Measurements from ENCODE around the gene GALNT14.

DNA sequence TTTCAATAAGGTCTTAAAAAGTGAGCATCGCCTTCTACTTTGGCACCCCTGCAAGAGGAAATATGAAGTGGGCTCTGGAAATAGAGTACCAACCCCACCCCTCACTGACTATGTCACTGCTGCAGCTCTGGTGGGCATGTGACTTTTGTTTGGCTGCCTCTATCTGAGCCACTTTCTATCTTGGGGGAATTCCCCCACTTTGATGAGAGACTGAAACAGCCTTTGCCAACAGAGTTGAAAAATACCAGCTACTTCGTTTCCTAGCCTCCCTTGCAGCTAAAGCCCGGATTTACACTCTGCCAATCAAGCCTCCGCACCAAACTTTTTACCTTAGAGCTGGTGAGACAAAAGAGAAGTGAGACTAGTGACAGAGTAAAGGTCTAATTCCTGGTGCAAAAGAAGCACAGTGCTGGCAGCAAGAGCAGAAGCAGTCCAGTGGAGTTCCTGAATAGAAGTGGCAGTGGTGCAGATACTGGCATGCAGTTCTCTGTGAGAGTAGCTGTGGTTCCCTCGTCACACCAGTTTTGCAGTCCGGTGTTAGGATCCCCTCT, 12.0 kb upstream of the GALNT14 start:
- TF ChIP-seq, protein P1, sequence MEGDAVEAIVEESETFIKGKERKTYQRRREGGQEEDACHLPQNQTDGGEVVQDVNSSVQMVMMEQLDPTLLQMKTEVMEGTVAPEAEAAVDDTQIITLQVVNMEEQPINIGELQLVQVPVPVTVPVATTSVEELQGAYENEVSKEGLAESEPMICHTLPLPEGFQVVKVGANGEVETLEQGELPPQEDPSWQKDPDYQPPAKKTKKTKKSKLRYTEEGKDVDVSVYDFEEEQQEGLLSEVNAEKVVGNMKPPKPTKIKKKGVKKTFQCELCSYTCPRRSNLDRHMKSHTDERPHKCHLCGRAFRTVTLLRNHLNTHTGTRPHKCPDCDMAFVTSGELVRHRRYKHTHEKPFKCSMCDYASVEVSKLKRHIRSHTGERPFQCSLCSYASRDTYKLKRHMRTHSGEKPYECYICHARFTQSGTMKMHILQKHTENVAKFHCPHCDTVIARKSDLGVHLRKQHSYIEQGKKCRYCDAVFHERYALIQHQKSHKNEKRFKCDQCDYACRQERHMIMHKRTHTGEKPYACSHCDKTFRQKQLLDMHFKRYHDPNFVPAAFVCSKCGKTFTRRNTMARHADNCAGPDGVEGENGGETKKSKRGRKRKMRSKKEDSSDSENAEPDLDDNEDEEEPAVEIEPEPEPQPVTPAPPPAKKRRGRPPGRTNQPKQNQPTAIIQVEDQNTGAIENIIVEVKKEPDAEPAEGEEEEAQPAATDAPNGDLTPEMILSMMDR (IDR thresholded peaks at IDR 0.05) = no peak
- TF ChIP-seq EZH2phosphoT487 (IDR thresholded peaks at IDR 0.05) = no peak
